HTERT RPE-1 (cell line): ENCODE results near the gene PHKB.

ENCODE experiments used
- in situ Hi-C: fragments of 300-500 bp; cut with MboI; formaldehyde crosslinking; loops from 4 replicates; pipeline ENCODE4 v1.14.3; 2020; ENCODE audit warnings: low sequenced_read_pairs

Gene PHKB

DNA sequence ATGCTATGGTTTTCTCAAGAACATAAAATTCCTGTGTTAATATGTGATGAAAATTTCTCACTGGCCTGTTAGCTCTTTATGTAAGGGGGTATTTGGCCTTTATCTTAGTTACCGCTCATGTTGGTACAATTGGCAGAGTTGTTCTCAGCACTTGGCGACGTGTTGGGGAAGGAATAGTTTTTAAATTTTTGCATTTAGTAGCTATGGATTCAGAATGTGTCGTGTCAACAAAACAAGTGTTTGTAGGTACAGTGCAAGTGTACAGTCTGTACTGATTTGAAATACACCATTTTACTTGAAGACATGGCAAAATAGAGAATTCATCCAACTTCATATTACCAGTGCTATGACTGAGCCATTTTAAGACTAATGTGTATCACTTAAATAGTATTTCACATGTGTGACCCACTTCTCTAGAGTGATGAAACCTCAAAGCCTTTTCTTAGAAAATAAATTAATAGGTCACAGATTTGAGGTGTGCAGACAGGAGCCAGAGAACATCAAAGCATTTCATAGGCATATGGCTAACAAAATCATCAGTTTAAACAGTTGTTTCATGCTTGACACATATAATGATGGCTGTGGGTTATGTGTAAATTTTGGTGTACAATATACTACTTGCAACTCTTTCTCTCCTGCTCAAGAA lies 150.8 kb downstream of the PHKB start:
- in situ Hi-C loops, result no loop called here

DNA sequence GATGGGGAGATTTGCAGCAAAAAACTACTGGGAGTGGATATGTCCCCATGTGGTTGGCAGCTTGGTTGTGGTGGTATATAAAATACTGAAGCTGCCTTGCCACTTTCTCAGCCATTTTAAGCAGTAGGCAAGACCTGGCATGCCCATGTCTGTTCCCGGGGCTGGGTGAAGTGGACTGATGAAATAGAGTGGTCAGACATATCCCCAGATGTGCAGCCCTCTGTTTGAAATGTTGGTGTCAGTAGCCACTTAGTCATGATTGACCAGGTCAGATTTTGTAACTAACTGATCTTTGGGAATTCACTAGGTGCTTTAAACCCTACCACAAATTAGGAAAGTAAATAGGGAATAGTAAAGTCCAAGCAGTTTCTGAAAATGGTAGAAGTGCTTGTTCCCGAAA lies 151.6 kb downstream of the PHKB start:
- in situ Hi-C loops, result no loop called here

- in situ Hi-C loops, result no loop called here
Observed at GRCh38 chr16:47613251-47613650, 152.1 kb downstream of the PHKB start.

DNA sequence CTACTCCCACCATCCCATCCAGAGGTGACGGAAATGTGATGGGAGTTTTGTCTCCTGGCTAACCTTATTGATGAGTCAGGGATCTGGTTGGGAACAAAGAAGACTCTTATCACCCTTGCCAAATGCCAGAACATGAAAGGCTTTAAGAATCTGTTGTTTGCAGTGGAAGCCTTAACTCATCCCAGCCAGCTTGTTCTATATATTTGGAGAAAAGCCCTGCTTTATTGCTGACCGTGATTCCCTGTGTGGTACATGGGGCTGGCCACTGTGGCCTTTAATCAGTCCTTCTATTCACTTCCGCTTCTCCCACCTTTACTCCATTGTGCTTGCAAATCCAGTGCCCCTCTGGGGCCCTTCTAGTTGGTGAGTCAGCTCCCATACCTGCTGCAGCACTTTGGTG lies 156.6 kb downstream of the PHKB start:
- in situ Hi-C loops, result no loop called here

DNA sequence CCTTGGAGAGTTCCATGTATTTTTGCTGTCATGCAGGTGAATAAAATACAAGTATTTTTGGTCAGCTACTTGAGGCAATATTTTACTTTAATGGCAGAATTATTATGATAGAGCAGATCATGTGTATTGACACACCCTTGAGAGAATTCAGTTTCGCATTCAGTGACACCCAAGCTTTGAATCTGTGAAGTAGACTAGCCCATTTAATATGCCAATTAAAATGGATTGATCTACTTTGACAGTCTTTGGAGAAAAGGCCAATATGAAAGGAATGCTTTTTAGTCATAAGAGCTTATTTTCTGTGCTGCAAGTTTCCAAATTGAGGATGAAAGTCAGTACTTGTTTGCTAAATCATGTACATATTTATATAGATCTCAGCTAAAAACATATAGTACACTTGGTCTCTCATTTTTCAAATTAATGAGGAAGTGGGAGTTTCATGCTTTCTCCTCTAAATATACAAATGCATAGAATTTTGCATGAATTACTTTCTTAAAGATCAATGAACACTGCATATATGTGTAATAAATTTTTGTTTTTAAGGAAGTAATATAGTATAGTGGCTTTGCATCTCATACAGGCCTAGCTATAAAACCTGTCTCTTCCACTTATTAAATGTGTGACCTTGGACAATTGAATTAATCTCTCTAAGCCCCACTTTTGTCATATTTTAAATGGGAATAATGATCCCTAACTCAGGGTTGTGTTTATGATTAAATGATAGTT lies 161.5 kb downstream of the PHKB start:
- in situ Hi-C loops, result no loop called here

- in situ Hi-C loops, result no loop called here
Observed at GRCh38 chr16:47624563-47624962, 163.4 kb downstream of the PHKB start.

- in situ Hi-C loops, result no loop called here
Observed at GRCh38 chr16:47625115-47625567, 164.0 kb downstream of the PHKB start.

DNA sequence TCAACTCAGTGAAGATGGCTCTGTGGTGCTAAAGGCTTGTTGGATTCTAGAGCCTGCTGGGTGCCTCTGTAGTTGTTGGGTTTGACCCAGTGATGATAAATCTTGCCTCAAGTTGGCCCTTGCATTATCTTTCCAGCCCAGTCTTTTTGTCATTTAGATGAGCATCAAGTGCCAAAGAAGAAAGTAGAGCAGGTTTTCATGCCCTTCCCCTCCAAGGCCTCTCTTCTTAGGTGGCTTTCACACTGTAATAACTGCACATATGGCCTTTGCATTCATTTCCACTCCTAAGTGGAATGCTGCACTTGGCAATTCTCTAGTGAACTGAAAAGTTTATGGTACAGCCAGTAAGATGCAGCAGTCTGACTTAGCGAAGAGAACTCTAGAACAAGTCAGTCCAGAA lies 165.1 kb downstream of the PHKB start:
- in situ Hi-C loops, result no loop called here

- in situ Hi-C loops, result no loop called here
Observed at GRCh38 chr16:47627085-47627639, 166.0 kb downstream of the PHKB start.

GRCh38 chr16:47627721-47628120 lies 166.6 kb downstream of the PHKB start:
- in situ Hi-C loops, result no loop called here

DNA sequence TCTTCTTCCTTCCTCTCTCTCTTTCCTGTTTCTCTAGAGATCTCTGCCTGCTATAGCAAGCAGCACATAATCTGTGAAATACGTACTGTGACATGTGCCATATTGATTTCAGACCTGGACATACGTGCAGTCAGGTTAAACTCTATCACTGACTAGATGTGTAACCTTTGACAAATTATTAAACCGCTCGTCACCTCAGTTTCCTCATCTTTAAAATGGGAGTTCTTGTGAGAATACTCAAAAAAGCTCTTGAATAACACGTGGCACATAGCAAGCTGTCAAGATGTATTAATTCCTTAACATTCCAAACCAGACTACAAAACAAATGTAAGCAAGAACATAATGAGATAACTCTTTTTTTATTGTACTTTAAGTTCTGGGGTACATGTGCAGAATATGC lies 170.0 kb downstream of the PHKB start:
- in situ Hi-C loops, result no loop called here

- in situ Hi-C loops, result no loop called here
Observed at GRCh38 chr16:47634126-47634525, 173.0 kb downstream of the PHKB start.

DNA sequence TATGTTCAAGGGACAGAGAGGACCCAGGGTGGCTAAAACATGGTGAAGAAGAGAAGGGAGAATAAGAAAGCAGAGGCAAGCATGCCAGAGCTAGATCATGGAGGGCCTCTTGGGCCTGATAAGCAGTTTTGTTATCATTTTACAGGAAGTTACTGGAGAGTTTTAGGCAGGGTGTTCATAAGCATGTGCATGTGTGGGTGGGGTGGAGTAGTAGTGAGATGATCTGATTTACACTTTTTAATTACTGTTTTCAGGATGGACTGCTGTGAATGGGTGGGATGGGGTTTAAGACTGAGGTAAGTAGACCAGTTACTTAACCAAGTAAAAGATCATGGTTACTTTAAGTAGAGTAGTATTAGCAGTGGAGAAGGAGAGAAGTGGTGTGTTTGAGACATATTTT lies 173.6 kb downstream of the PHKB start:
- in situ Hi-C loops, result no loop called here

DNA sequence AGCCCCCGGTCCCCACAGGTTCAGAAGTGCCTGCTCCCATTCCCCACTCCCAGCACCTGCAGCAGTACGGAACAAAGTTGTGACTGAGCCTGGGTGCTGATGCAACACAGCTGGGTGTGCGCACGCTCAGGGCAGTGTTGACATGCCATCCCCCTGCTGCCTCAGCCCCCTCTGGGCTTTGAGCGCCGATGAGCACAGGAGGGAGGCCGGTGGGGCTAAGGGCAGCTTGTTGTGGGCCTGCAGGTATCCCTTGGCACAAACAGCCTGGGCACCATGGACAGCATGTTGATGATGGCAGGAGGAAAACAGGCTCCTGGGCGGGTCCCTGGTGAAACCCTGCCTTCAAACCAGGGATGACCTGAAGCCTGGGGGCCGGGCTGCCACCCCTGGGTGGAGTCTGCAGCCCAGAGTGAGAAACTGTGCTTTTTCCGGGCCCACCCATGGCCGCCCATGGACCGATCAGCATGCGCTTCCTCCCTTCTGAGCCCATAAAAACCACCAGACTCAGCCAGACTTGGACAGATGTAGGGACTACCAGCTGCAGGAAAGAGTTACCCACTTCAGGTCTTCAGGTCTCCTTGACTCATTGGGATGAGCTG lies 175.5 kb downstream of the PHKB start:
- in situ Hi-C loops, result no loop called here

DNA sequence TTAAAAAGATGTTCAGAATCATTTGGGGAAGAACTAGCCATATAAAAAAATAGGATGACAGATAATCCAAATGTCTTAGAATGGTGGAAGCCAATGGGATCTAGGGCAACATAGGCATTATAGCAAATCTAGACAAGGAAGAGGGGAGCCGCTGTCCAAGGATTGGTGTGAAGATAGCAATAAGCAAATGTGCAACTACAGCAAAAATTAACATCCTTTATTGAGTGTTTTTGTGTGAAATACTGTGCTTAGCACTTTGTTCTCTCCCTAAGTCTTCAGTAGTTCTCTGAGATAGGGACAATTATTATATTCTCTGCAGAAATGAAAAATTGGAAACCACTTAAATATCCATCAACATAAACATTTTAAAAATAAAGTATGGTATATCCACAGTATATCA lies 177.0 kb downstream of the PHKB start:
- in situ Hi-C loops, result no loop called here

GRCh38 chr16:47640661-47641060 lies 179.5 kb downstream of the PHKB start:
- in situ Hi-C loops, result no loop called here

DNA sequence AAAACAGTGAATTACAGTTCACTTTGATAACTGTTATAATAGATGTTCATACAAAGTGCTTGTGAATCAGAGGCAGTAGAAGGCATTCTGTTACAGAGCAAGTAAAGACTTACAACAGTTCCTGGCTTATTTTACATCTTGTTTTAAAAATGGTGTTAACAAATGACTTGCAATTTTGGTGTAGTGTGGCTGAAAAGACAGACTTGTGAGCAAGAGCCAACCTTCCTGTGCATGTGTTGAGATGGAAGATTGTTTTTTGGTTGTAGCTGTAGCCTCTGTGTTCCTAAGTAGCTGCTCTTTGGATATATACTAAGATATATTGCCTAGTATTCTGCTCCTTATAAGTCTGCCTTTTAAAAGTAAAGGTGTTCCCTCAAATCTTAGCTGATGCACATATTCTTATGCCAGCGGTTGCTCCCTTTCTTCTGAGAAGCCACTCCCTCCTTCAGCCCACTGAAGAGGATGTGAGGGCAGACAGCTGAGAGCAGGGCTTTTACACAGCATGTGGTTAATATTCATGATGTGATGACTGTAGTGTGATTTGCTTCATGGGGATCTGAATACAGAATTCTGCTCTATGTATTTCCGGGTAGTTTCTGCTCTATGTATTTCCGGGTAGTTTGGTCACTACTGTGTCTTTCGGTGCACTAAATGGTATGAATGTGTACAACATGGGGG lies 182.3 kb downstream of the PHKB start:
- in situ Hi-C loops, result no loop called here

GRCh38 chr16:47644166-47644565 lies 183.0 kb downstream of the PHKB start:
- in situ Hi-C loops, result no loop called here

DNA sequence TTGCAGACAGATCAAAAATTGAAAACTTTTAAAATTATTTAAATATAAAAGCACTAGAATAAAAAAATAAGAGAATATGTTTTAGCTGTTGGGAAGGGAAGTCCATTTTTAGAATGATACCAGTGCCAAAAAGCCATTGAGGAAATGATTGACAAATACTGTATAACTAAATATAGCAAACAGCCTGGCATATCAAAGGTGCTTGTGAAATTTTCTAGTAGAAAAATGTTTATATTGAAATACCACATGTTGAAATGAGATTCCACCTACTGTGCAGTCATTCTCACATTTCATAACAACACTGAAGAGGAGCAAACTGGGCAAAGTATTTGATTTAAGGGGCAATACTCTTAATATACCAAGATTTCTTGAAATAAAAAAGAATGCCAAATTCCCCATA lies 183.5 kb downstream of the PHKB start:
- in situ Hi-C loops, result no loop called here

DNA sequence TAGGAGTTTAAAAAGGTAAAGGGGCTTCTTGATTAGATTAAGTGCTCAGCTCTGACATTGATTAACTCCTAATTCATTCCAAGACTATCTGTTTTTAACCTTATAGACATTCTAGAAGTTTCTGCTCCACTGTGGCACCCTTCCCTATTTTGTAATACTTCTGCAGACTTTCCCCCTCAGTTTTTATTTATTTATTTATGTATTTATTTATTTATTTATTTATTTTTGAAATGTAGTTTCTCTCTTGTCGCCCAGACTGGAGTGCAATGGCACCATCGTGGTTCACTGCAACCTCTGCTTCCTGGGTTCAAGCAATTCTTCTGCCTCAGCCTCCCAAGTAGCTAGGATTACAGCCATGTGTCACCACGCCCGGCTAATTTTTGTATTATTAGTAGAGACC lies 185.8 kb downstream of the PHKB start:
- in situ Hi-C loops, result no loop called here

DNA sequence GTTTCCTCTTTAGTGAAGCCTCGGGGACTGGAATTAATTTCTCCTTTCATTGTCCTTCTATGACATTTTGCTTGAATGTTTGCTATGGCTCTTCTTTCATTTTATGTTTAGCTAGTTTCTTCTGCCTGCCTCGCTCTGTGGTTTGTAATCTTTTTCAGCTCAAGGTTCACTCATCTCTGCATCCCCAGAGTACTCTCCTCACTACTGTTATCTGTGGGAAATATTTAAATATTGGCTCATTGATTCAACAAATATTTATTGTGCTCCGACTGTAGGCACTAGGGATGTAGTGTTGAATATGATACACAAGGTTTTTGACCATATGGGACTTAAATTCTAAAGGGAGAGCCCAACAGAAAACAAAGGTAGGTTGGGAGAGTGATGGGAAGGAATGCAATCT lies 195.9 kb downstream of the PHKB start:
- in situ Hi-C loops, result no loop called here
